Forelimb muscle (tissue), 1 donor: ENCODE measurements around the gene U2AF2. TPM values are rescaled to one million over a fixed set of nuclear protein-coding genes. Genes with fewer than 3 reads are reported as not detected.
"Not testable (repeated sequence)": the region's sequence is repeated elsewhere in the genome, so short reads cannot be mapped to it uniquely, and the experiment has no call there.

ENCODE experiments used
- DNase-seq: peaks from one replicate; pipeline ENCODE4 v3.0.0-alpha.2; 2013; ENCODE audit warnings: low read depth
- polyA plus RNA-seq: library from polyadenylated mRNA; unstranded; fragments of 120-200 nt; gene quantifications from one replicate; pipeline ENCODE4 v1.2.1, GENCODE V29; 2013; ENCODE audit not compliant: insufficient read length

The U2AF2 gene
- polyA plus RNA-seq, 1 donor: 110 TPM

- no peak for DNase-seq
Observed at GRCh38 chr19:55705972-55706371, 51.1 kb downstream of the U2AF2 start.

GRCh38 chr19:55711719-55712118 lies 56.9 kb downstream of the U2AF2 start:
- DNase-seq: no peak

GRCh38 chr19:55712804-55713631 lies 58.2 kb downstream of the U2AF2 start:
- no peak for DNase-seq

- DNase-seq: no peak
Observed at GRCh38 chr19:55716531-55716930, 61.7 kb downstream of the U2AF2 start.

- no peak for DNase-seq
Observed at GRCh38 chr19:55717251-55717650, 62.4 kb downstream of the U2AF2 start.

- not testable (repeated sequence) for DNase-seq
Observed at GRCh38 chr19:55717879-55718711, 63.3 kb downstream of the U2AF2 start.

GRCh38 chr19:55720214-55720746 lies 65.4 kb downstream of the U2AF2 start:
- no peak for DNase-seq

GRCh38 chr19:55720801-55721200 lies 66.0 kb downstream of the U2AF2 start:
- DNase-seq: no peak

- no peak for DNase-seq
Observed at GRCh38 chr19:55723491-55723890, 68.7 kb downstream of the U2AF2 start.

Other genes starting within 250 kb of the U2AF2 start
- gene UBE2S, start 247.2 kb upstream of the U2AF2 start, polyA plus RNA-seq: 41.0 TPM
- 0.14 TPM for gene SHISA7, start 211.7 kb upstream of the U2AF2 start, polyA plus RNA-seq
- 36.2 TPM for gene ISOC2, start 193.4 kb upstream of the U2AF2 start, polyA plus RNA-seq
- gene C19orf85, start 190.3 kb upstream of the U2AF2 start, polyA plus RNA-seq: not detected
- 4.1 TPM for gene ZNF628, start 178.4 kb upstream of the U2AF2 start, polyA plus RNA-seq
- 27.0 TPM for gene NAT14, start 169.8 kb upstream of the U2AF2 start, polyA plus RNA-seq
- 17.3 TPM for gene SSC5D, start 166.6 kb upstream of the U2AF2 start, polyA plus RNA-seq
- 3.1 TPM for gene SBK2, start 117.9 kb upstream of the U2AF2 start, polyA plus RNA-seq
- not detected for gene SBK3, start 109.5 kb upstream of the U2AF2 start, polyA plus RNA-seq
- 12.0 TPM for gene ZNF579, start 74.2 kb upstream of the U2AF2 start, polyA plus RNA-seq
- 11.1 TPM for gene FIZ1, start 55.5 kb upstream of the U2AF2 start, polyA plus RNA-seq
- 10.0 TPM for gene ZNF524, start 54.7 kb upstream of the U2AF2 start, polyA plus RNA-seq
- gene ZNF865, start 49.4 kb upstream of the U2AF2 start, polyA plus RNA-seq: 7.6 TPM
- gene ZNF784, start 30.5 kb upstream of the U2AF2 start, polyA plus RNA-seq: 10.0 TPM
- 19.9 TPM for gene ZNF580, start 14.0 kb upstream of the U2AF2 start, polyA plus RNA-seq
- 30.1 TPM for gene ZNF581, start 11.4 kb upstream of the U2AF2 start, polyA plus RNA-seq
- 15.1 TPM for gene CCDC106, start 6.8 kb upstream of the U2AF2 start, polyA plus RNA-seq
- gene EPN1, start 20.2 kb downstream of the U2AF2 start, polyA plus RNA-seq: 82.6 TPM
- not detected for gene NLRP9, start 83.4 kb downstream of the U2AF2 start, polyA plus RNA-seq
- gene RFPL4A, start 104.1 kb downstream of the U2AF2 start, polyA plus RNA-seq: 2.0 TPM
- 0.63 TPM for gene RFPL4AL1, start 114.1 kb downstream of the U2AF2 start, polyA plus RNA-seq
- gene NLRP11, start 177.0 kb downstream of the U2AF2 start, polyA plus RNA-seq: not detected
- not detected for gene NLRP4, start 181.5 kb downstream of the U2AF2 start, polyA plus RNA-seq